Suprapubic skin (tissue), 4 donors: Measurements from ENCODE around the gene DNAJC27. TPM values are rescaled to one million over a fixed set of nuclear protein-coding genes. Genes with fewer than 3 reads are reported as not detected.

ENCODE experiments used
- DNase-seq, 2 donors: peaks; one replicate each; pipeline ENCODE4 v3.0.0-alpha.2; 2019; ENCODE audit warnings: low spot score in 2 of 2
- H3K27ac ChIP-seq: fragments of 200-600 bp; sonication (generic); one replicate; pipeline ENCODE4 v1.5.1; 2019
- H3K27me3 ChIP-seq: fragments of 200-600 bp; sonication (generic); one replicate; pipeline ENCODE4 v1.5.1; 2019
- H3K36me3 ChIP-seq: fragments of 200-600 bp; sonication (generic); one replicate; pipeline ENCODE4 v1.5.1; 2019
- H3K4me1 ChIP-seq: fragments of 200-600 bp; sonication (generic); one replicate; pipeline ENCODE4 v1.5.1; 2019
- H3K4me3 ChIP-seq: fragments of 200-600 bp; sonication (generic); one replicate; pipeline ENCODE4 v1.5.1; 2019; ENCODE audit warnings: mild to moderate bottlenecking
- H3K9me3 ChIP-seq: fragments of 200-600 bp; sonication (generic); one replicate; pipeline ENCODE4 v1.5.1; 2019
- CTCF ChIP-seq, 2 donors: fragments of 200-600 bp in 1 of 2; fragments of 450-650 bp in 1 of 2; sonication (generic) in 1 of 2; IDR thresholded peaks; one replicate each; pipeline ENCODE4 v1.5.1; 2016 to 2019; ENCODE audit warnings: antibody characterized with exemption in 2 of 2, mild to moderate bottlenecking in 1 of 2, moderate library complexity in 1 of 2
- EP300 ChIP-seq: sonication (generic); formaldehyde crosslinking; IDR thresholded peaks from one replicate; pipeline ENCODE4 v1.6.1; 2017; ENCODE audit warnings: antibody characterized with exemption
- POLR2A ChIP-seq, 2 donors: fragments of 450-650 bp; IDR thresholded peaks; one replicate each; pipeline ENCODE4 v1.6.1; 2017; ENCODE audit warnings: antibody characterized with exemption in 2 of 2, mild to moderate bottlenecking in 2 of 2, moderate library complexity in 2 of 2
- POLR2AphosphoS5 ChIP-seq, 3 donors: sonication (generic); formaldehyde crosslinking; IDR thresholded peaks; one replicate each; pipeline ENCODE4 v1.6.1; 2017; ENCODE audit warnings: antibody characterized with exemption in 3 of 3
- WGBS: methylation state at CpG from one replicate; pipeline ENCODE4 v1.1.5; 2018; 5-methylcytosine and 5-hydroxymethylcytosine counted together
- total RNA-seq, 4 donors: library from RNA; depleted of rRNA; stranded (reverse); fragments of >200 nt; gene quantifications; one replicate each; pipeline ENCODE4 v1.1.0, GENCODE V29; 2016

DNAJC27 gene
- total RNA-seq, 4 donors from 2014 or later: 3.1 to 6.4 (median 4.3) TPM

- DNase-seq: no peak
- peaks cover 14% of the 10 kb centered on the region for H3K36me3 ChIP-seq
- no peaks in the 10 kb centered on the region for H3K27me3 ChIP-seq
- no peak overlapping the region for H3K27ac ChIP-seq
- TF ChIP-seq CTCF (IDR thresholded peaks at IDR 0.05) (no peak), POLR2AphosphoS5 (IDR thresholded peaks at IDR 0.05) (no peak), POLR2A (IDR thresholded peaks at IDR 0.05) (no peak), EP300 (no peak)
- no peak overlapping the region for H3K4me3 ChIP-seq
- no peaks in the 10 kb centered on the region for H3K4me1 ChIP-seq
- 95% methylated on average over 3 of the region's 3 CpGs for WGBS
- peaks cover 5% of the 10 kb centered on the region for H3K9me3 ChIP-seq
Measured at GRCh38 chr2:24894750-24895149, 77.0 kb downstream of the DNAJC27 start.

DNA sequence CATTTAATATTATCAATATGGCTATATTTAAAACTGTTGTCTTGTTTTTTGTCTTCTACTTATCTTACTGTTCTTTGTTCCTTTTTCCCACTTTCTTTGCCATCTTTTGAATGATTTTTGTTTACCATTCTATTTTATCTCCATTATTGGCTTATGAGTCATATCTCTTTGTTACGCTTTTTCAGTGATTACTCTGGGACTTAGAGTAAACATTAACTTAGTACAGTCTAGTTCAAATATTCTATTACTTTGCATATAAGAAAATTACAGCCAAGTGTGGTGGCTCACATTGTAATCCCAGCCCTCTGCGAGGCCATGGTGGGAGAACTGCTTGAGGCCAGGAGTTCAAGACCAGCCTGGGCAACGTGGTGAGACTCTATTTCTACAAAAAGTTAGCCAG lies 77.8 kb downstream of the DNAJC27 start:
- H3K4me3 ChIP-seq: no peak overlapping the region
- TF ChIP-seq POLR2A (IDR thresholded peaks at IDR 0.05) (no peak), EP300 (no peak), POLR2AphosphoS5 (IDR thresholded peaks at IDR 0.05) (no peak), CTCF (IDR thresholded peaks at IDR 0.05) (no peak)
- peaks cover 14% of the 10 kb centered on the region for H3K36me3 ChIP-seq
- H3K27ac ChIP-seq: no peak overlapping the region
- peaks cover 5% of the 10 kb centered on the region for H3K9me3 ChIP-seq
- H3K4me1 ChIP-seq: no peaks in the 10 kb centered on the region
- no peak for DNase-seq
- no peaks in the 10 kb centered on the region for H3K27me3 ChIP-seq
- WGBS: 91% methylated on average over 3 of the region's 3 CpGs

Other genes starting within 250 kb of the DNAJC27 start
- gene PTRHD1, start 178.6 kb downstream of the DNAJC27 start, total RNA-seq: 10 to 100 TPM; 22.9 to 53.3 (median 31.6) TPM
- gene CENPO, start 178.5 kb downstream of the DNAJC27 start, total RNA-seq: 10 to 100 TPM in 1 of 4 donors, 1 to 10 TPM in 3; 3.5 to 12.2 (median 7.7) TPM
- gene ADCY3, start 51.7 kb downstream of the DNAJC27 start, total RNA-seq: 100 to 1,000 TPM in 1 of 4 donors, 10 to 100 TPM in 3; 45.2 to 108 (median 66.9) TPM
- 1 to 10 TPM in 3 of 4 donors, under 1 TPM in 1; 0.79 to 1.5 (median 1.2) TPM for gene EFR3B, start 70.1 kb upstream of the DNAJC27 start, total RNA-seq
- 10 to 100 TPM in 1 of 4 donors, 1 to 10 TPM in 3; 2.6 to 11.4 (median 5.9) TPM for gene POMC, start 196.6 kb upstream of the DNAJC27 start, total RNA-seq